Activated T-helper 17 cell treated with anti-CD3 and anti-CD28 coated beads, Interleukin-2, amount 50 U/mL, for 72 hours (primary cell): ENCODE data around the gene PDZD2. TPM values are rescaled to one million over a fixed set of nuclear protein-coding genes. Genes with fewer than 3 reads are reported as not detected.
A peak's percentile ranks its signal among the peaks of the same experiment; 100 is the strongest.
"Not testable (repeated sequence)": the region's sequence is repeated elsewhere in the genome, so short reads cannot be mapped to it uniquely, and the experiment has no call there.

Experiments used
- ATAC-seq: fragments of 150-1000 bp; cut with Tn5 transposase; replicated peaks from 2 replicates; pipeline ENCODE4 v1.10.0; 2021; ENCODE audit warnings: mild to moderate bottlenecking, moderate library complexity
- H3K27ac Mint-ChIP-seq: one replicate; pipeline ENCODE4 v1.8.0; 2022; ENCODE audit warnings: mixed read lengths
- H3K27me3 Mint-ChIP-seq: one replicate; pipeline ENCODE4 v1.8.0; 2022; ENCODE audit warnings: mixed read lengths
- H3K36me3 Mint-ChIP-seq: one replicate; pipeline ENCODE4 v1.8.0; 2022; ENCODE audit warnings: low read depth, mild to moderate bottlenecking, mixed read lengths
- H3K4me1 Mint-ChIP-seq: one replicate; pipeline ENCODE4 v1.8.0; 2022; ENCODE audit warnings: mixed read lengths
- H3K4me3 Mint-ChIP-seq: one replicate; pipeline ENCODE4 v1.8.0; 2022; ENCODE audit warnings: mild to moderate bottlenecking, mixed read lengths
- H3K9me3 Mint-ChIP-seq: one replicate; pipeline ENCODE4 v1.8.0; 2022; ENCODE audit warnings: mixed read lengths
- total RNA-seq, 2 donors: library from RNA; stranded (reverse); gene quantifications; one replicate each; pipeline ENCODE4 v1.2.3, GENCODE V29; 2022

The PDZD2 gene
- total RNA-seq, 2 donors from 2014 or later, result 0.53 TPM; not detected in 1

- Mint-ChIP-seq H3K9me3 (no peaks in the 10 kb centered on the region), H3K4me3 (no peak overlapping the region), H3K36me3 (no peaks in the 10 kb centered on the region), H3K4me1 (peaks cover 15% of the 10 kb centered on the region), H3K27me3 (no peaks in the 10 kb centered on the region), H3K27ac (no peak overlapping the region)
- peak; percentile 32 for ATAC-seq
Measured at GRCh38 chr5:31769530-31769929, 130.6 kb downstream of the PDZD2 start.

- Mint-ChIP-seq H3K4me3 (no peak overlapping the region), H3K9me3 (no peaks in the 10 kb centered on the region), H3K27me3 (no peaks in the 10 kb centered on the region), H3K4me1 (peaks cover 15% of the 10 kb centered on the region), H3K27ac (no peak overlapping the region), H3K36me3 (no peaks in the 10 kb centered on the region)
- no peak for ATAC-seq
Measured at GRCh38 chr5:31770132-31770720, 131.3 kb downstream of the PDZD2 start.

- no peaks in the 10 kb centered on the region for H3K27me3 Mint-ChIP-seq
- no peaks in the 10 kb centered on the region for H3K36me3 Mint-ChIP-seq
- peak; percentile 55 for ATAC-seq
- no peak overlapping the region for H3K27ac Mint-ChIP-seq
- H3K4me1 Mint-ChIP-seq, result peaks cover 15% of the 10 kb centered on the region
- no peak overlapping the region for H3K4me3 Mint-ChIP-seq
- no peaks in the 10 kb centered on the region for H3K9me3 Mint-ChIP-seq
Measured at GRCh38 chr5:31770998-31771397, 132.1 kb downstream of the PDZD2 start.

- no peaks in the 10 kb centered on the region for H3K9me3 Mint-ChIP-seq
- H3K36me3 Mint-ChIP-seq, result no peaks in the 10 kb centered on the region
- H3K4me3 Mint-ChIP-seq, result no peak overlapping the region
- no peak overlapping the region for H3K27ac Mint-ChIP-seq
- ATAC-seq, result no peak
- peaks cover 15% of the 10 kb centered on the region for H3K4me1 Mint-ChIP-seq
- H3K27me3 Mint-ChIP-seq, result no peaks in the 10 kb centered on the region
Measured at GRCh38 chr5:31771500-31771899, 132.6 kb downstream of the PDZD2 start.

- H3K4me1 Mint-ChIP-seq, ATAC-seq, H3K36me3 Mint-ChIP-seq, H3K9me3 Mint-ChIP-seq, H3K27me3 Mint-ChIP-seq, H3K27ac Mint-ChIP-seq, H3K4me3 Mint-ChIP-seq: not testable (repeated sequence)
Measured at GRCh38 chr5:31776294-31776693, 137.4 kb downstream of the PDZD2 start.

GRCh38 chr5:31776976-31777651, 138.2 kb downstream of the PDZD2 start:
- H3K27me3 Mint-ChIP-seq, result no peaks in the 10 kb centered on the region
- ATAC-seq, result no peak
- H3K36me3 Mint-ChIP-seq, result no peaks in the 10 kb centered on the region
- H3K4me3 Mint-ChIP-seq, result no peak overlapping the region
- no peaks in the 10 kb centered on the region for H3K9me3 Mint-ChIP-seq
- H3K27ac Mint-ChIP-seq, result no peak overlapping the region
- H3K4me1 Mint-ChIP-seq, result peaks cover 5% of the 10 kb centered on the region

GRCh38 chr5:31781772-31782171, 142.8 kb downstream of the PDZD2 start:
- Mint-ChIP-seq H3K4me3 (no peak overlapping the region), H3K4me1 (peaks cover 5% of the 10 kb centered on the region), H3K27me3 (no peaks in the 10 kb centered on the region), H3K27ac (no peak overlapping the region), H3K36me3 (no peaks in the 10 kb centered on the region), H3K9me3 (no peaks in the 10 kb centered on the region)
- peak; percentile 52 for ATAC-seq

- Mint-ChIP-seq H3K27ac (no peak overlapping the region), H3K9me3 (no peaks in the 10 kb centered on the region), H3K4me3 (no peak overlapping the region)
Measured at GRCh38 chr5:31783086-31783645, 144.2 kb downstream of the PDZD2 start.

GRCh38 chr5:31783731-31784130, 144.8 kb downstream of the PDZD2 start:
- Mint-ChIP-seq H3K36me3 (no peaks in the 10 kb centered on the region), H3K27me3 (no peaks in the 10 kb centered on the region), H3K27ac (no peak overlapping the region), H3K9me3 (no peaks in the 10 kb centered on the region), H3K4me3 (no peak overlapping the region), H3K4me1 (peaks cover 4% of the 10 kb centered on the region)
- no peak for ATAC-seq

More at GRCh38 chr5:31783086-31783645, 144.2 kb downstream of the PDZD2 start:
- no peak for ATAC-seq
- H3K4me1 Mint-ChIP-seq, result peaks cover 5% of the 10 kb centered on the region
- H3K27me3 Mint-ChIP-seq, result no peaks in the 10 kb centered on the region
- H3K36me3 Mint-ChIP-seq, result no peaks in the 10 kb centered on the region

GRCh38 chr5:31786090-31786631, 147.2 kb downstream of the PDZD2 start:
- Mint-ChIP-seq H3K27me3 (no peaks in the 10 kb centered on the region), H3K9me3 (no peaks in the 10 kb centered on the region), H3K4me3 (no peak overlapping the region), H3K27ac (no peak overlapping the region), H3K36me3 (no peaks in the 10 kb centered on the region), H3K4me1 (no peaks in the 10 kb centered on the region)
- no peak for ATAC-seq

- H3K4me3 Mint-ChIP-seq, result no peak overlapping the region
- H3K27ac Mint-ChIP-seq, result no peak overlapping the region
- H3K36me3 Mint-ChIP-seq, result no peaks in the 10 kb centered on the region
- H3K9me3 Mint-ChIP-seq, result no peaks in the 10 kb centered on the region
- H3K27me3 Mint-ChIP-seq, result no peaks in the 10 kb centered on the region
- no peaks in the 10 kb centered on the region for H3K4me1 Mint-ChIP-seq
- no peak for ATAC-seq
Measured at GRCh38 chr5:31794009-31794408, 155.1 kb downstream of the PDZD2 start.

- no peaks in the 10 kb centered on the region for H3K36me3 Mint-ChIP-seq
- H3K4me1 Mint-ChIP-seq, result no peaks in the 10 kb centered on the region
- no peak for ATAC-seq
- H3K27ac Mint-ChIP-seq, result no peak overlapping the region
- no peaks in the 10 kb centered on the region for H3K9me3 Mint-ChIP-seq
- H3K4me3 Mint-ChIP-seq, result no peak overlapping the region
- peaks cover 4% of the 10 kb centered on the region for H3K27me3 Mint-ChIP-seq
Measured at GRCh38 chr5:31798168-31798567, 159.2 kb downstream of the PDZD2 start.

GRCh38 chr5:31800351-31800750, 161.4 kb downstream of the PDZD2 start:
- no peak overlapping the region for H3K4me3 Mint-ChIP-seq
- ATAC-seq, result no peak
- H3K27me3 Mint-ChIP-seq, result peaks cover 4% of the 10 kb centered on the region
- H3K36me3 Mint-ChIP-seq, result no peaks in the 10 kb centered on the region
- no peak overlapping the region for H3K27ac Mint-ChIP-seq
- H3K4me1 Mint-ChIP-seq, result no peaks in the 10 kb centered on the region
- H3K9me3 Mint-ChIP-seq, result no peaks in the 10 kb centered on the region

- no peaks in the 10 kb centered on the region for H3K27me3 Mint-ChIP-seq
- no peaks in the 10 kb centered on the region for H3K36me3 Mint-ChIP-seq
- H3K4me3 Mint-ChIP-seq, result no peak overlapping the region
- ATAC-seq, result no peak
- no peaks in the 10 kb centered on the region for H3K9me3 Mint-ChIP-seq
- no peak overlapping the region for H3K27ac Mint-ChIP-seq
- no peaks in the 10 kb centered on the region for H3K4me1 Mint-ChIP-seq
Measured at GRCh38 chr5:31805785-31806400, 167.0 kb downstream of the PDZD2 start.

- Mint-ChIP-seq H3K27ac (no peak overlapping the region), H3K36me3 (no peaks in the 10 kb centered on the region), H3K4me1 (no peaks in the 10 kb centered on the region), H3K4me3 (no peak overlapping the region), H3K27me3 (no peaks in the 10 kb centered on the region), H3K9me3 (no peaks in the 10 kb centered on the region)
- ATAC-seq, result no peak
Measured at GRCh38 chr5:31806561-31806960, 167.6 kb downstream of the PDZD2 start.
